Ectodermal cell (in vitro differentiated cells): ENCODE measurements around the gene ABCA12.

Source experiments
- H3K27ac ChIP-seq: 2 replicates; pipeline ENCODE4 v1.7.0; 2013; ENCODE audit warnings: mild to moderate bottlenecking, low read depth, low read length; ENCODE audit not compliant: insufficient read depth, poor library complexity, severe bottlenecking
- H3K27me3 ChIP-seq: 2 replicates; pipeline ENCODE4 v1.7.0; 2013; ENCODE audit warnings: mild to moderate bottlenecking, low read length; ENCODE audit not compliant: insufficient read depth, control insufficient read depth, poor library complexity, severe bottlenecking
- H3K36me3 ChIP-seq: one replicate; pipeline ENCODE4 v1.7.0; 2013; ENCODE audit warnings: low read length; ENCODE audit not compliant: control insufficient read depth, insufficient read depth
- H3K4me1 ChIP-seq: one replicate; pipeline ENCODE4 v1.7.0; 2013; ENCODE audit warnings: low read length; ENCODE audit not compliant: control insufficient read depth, insufficient read depth
- H3K4me3 ChIP-seq: 2 replicates; pipeline ENCODE4 v1.7.0; 2013; ENCODE audit warnings: low read depth, low read length, control low read depth; ENCODE audit not compliant: insufficient read depth
- H3K9me3 ChIP-seq: 2 replicates; pipeline ENCODE4 v1.7.0; 2013; ENCODE audit warnings: mild to moderate bottlenecking, low read length, moderate library complexity; ENCODE audit not compliant: control insufficient read depth
- WGBS, 2 experiments: methylation state at CpG; one replicate each; pipeline ENCODE4 v1.1.7; 2013; ENCODE audit warnings: missing lambda C conversion rate in 2 of 2; 5-methylcytosine and 5-hydroxymethylcytosine counted together

The ABCA12 gene

GRCh38 chr2:215052810-215053209, 85.6 kb downstream of the ABCA12 start:
- Histone ChIP-seq H3K9me3 (no peaks in the 10 kb centered on the region), H3K36me3 (no peaks in the 10 kb centered on the region), H3K27ac (no peak overlapping the region), H3K4me1 (no peaks in the 10 kb centered on the region), H3K4me3 (no peak overlapping the region), H3K27me3 (no peaks in the 10 kb centered on the region)
- 96 to 100% methylated on average over 2 to 3 of the region's 3 CpGs for whole genome bisulfite sequencing, 2 experiments

DNA sequence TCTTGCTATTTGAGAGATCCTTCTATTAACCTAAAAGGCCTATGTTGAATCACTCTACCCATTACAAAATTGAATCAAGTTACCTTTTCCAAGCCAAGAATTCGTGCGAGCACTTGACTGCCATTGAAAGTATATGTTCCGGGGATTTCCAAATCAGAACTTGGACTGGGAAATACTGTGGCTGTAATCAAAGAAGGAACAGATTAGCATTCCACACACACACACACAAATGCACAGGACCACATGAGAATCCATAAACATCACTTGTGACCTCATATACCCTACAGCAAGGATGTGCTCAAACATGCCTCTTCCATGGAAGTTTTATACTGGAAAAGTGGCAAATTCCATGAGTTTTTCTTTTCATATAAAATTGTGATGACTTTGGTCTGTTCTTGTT, 86.0 kb downstream of the ABCA12 start:
- Histone ChIP-seq H3K4me3 (no peak overlapping the region), H3K36me3 (no peaks in the 10 kb centered on the region), H3K9me3 (no peaks in the 10 kb centered on the region), H3K4me1 (no peaks in the 10 kb centered on the region), H3K27me3 (no peaks in the 10 kb centered on the region), H3K27ac (no peak overlapping the region)
- WGBS, 2 experiments, result 94 to 97% methylated on average over 3 of the region's 3 CpGs

- Histone ChIP-seq H3K36me3 (no peaks in the 10 kb centered on the region), H3K27me3 (no peaks in the 10 kb centered on the region), H3K9me3 (no peaks in the 10 kb centered on the region), H3K4me1 (no peaks in the 10 kb centered on the region), H3K4me3 (no peak overlapping the region), H3K27ac (no peak overlapping the region)
- 83% methylated on average over 1 of the region's 2 CpGs; no CpG with 5 or more reads in 1 of the 2 experiments for WGBS, 2 experiments
Observed at GRCh38 chr2:215049341-215049740, 89.1 kb downstream of the ABCA12 start.

- Histone ChIP-seq H3K9me3 (no peaks in the 10 kb centered on the region), H3K36me3 (no peaks in the 10 kb centered on the region), H3K4me1 (no peaks in the 10 kb centered on the region), H3K27me3 (no peaks in the 10 kb centered on the region), H3K4me3 (no peak overlapping the region), H3K27ac (no peak overlapping the region)
- WGBS, 2 experiments, result 93 to 95% methylated on average over 3 of the region's 3 CpGs
Observed at GRCh38 chr2:215038421-215038820, 100.0 kb downstream of the ABCA12 start.

DNA sequence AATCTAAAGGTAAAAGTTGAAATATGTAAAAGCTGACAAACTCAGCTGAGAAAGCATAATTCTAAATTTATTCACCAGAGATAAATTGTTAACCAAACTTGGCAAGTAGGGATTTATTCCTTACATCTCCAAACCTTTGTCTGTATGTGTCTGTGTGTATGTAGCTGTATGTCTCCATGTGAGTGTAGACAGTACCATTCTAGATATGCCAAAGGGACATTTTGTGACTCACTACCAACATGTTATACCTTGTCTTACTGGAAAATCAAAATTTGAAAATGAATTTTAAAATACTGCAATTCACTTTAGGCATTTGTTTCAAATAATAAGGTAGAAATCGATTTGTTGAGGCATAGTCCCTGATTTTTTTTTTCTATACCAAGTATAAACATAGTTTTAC, 102.1 kb downstream of the ABCA12 start:
- Histone ChIP-seq H3K27ac (no peak overlapping the region), H3K27me3 (no peaks in the 10 kb centered on the region), H3K4me3 (no peak overlapping the region), H3K36me3 (no peaks in the 10 kb centered on the region), H3K4me1 (no peaks in the 10 kb centered on the region), H3K9me3 (no peaks in the 10 kb centered on the region)
- WGBS, 2 experiments, result 88 to 100% methylated on average over 1 of the region's 1 CpG

DNA sequence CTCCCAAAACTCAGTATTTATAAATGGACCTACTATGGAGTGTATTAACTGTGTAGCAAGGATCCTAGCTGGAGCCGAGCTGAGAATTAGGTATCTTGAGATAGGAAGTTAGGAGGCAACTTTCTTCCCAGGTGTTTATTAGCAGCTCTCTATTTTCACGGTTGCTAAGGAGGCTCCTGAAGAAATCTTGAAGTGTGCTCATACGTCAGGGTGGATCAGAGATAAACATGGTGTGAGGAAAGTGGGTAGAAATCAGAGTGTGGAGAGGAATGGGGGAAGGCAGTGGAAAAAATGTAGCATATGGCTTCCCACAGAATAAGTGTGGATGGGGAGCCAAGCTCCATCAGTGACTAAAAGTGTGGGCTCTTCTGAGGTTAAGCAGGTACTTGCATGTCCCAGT, 104.3 kb downstream of the ABCA12 start:
- H3K27ac ChIP-seq, result no peak overlapping the region
- no peaks in the 10 kb centered on the region for H3K27me3 ChIP-seq
- H3K36me3 ChIP-seq, result no peaks in the 10 kb centered on the region
- WGBS, 2 experiments, result 90% methylated on average over 3 of the region's 3 CpGs
- H3K4me1 ChIP-seq, result no peaks in the 10 kb centered on the region
- H3K4me3 ChIP-seq, result no peak overlapping the region
- no peaks in the 10 kb centered on the region for H3K9me3 ChIP-seq

DNA sequence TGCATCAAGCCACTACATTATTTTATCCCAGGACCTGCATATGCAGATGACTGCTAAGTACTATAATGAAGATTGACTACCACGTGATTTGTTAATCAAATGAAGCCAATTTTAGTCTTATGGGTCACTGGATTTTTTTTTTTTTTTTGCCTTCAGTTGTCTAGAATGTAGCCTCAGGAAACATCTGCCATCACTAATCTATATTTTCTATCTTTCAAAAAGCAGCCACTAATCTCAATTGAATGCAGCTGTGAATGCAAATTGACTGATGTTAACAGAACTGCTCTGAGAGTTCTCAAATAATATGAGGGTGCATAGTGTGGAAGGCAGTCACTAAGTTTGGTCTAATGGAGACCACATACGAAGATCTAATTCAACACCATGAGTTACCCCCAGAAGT, 106.3 kb downstream of the ABCA12 start:
- WGBS, 2 experiments, result 92 to 94% methylated on average over 2 of the region's 2 CpGs

DNA sequence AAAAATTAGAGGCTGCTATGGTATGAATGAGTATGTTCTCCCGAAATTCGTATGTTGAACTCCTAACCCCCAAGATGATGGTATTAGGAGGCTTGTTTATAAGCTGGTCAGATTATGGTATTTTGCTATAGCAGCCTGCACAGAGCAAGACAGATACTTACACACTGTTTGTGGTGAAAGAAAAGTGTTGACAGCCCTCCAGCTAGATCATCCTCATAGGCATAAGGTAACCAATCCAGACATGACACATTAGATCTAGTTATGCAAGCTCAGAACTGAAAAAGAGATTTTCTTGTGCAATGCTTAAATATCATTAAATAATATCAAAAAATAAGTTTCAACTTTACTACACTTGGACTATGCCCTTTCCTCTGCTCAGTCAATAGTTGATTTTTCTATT, 107.1 kb downstream of the ABCA12 start:
- Histone ChIP-seq H3K36me3 (no peaks in the 10 kb centered on the region), H3K9me3 (no peaks in the 10 kb centered on the region), H3K4me1 (no peaks in the 10 kb centered on the region), H3K27me3 (no peaks in the 10 kb centered on the region), H3K4me3 (no peak overlapping the region), H3K27ac (no peak overlapping the region)
- 98 to 100% methylated on average over 2 of the region's 2 CpGs for WGBS, 2 experiments

More for the DNA sequence above, 106.3 kb downstream of the ABCA12 start:
- Histone ChIP-seq H3K27me3 (no peaks in the 10 kb centered on the region), H3K4me1 (no peaks in the 10 kb centered on the region), H3K27ac (no peak overlapping the region), H3K9me3 (no peaks in the 10 kb centered on the region), H3K36me3 (no peaks in the 10 kb centered on the region), H3K4me3 (no peak overlapping the region)

DNA sequence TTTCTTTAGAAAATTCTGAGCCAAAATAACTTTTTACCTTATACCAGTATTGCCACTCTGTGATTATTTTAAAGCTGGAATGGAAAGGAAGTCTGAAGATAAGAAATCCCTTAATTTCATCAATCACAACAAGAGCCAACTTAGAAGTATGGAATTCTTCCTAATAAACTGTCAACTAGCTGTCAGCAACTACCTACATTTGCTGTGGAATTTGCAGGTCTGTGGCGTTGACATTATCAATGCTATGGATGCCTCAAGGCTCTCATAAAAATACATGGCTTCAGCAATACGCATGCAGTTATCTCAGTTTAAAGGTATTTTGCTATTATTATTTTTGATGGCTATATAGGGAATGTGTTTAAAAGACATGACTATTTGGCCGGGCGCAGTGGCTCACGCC, 108.5 kb downstream of the ABCA12 start:
- no peaks in the 10 kb centered on the region for H3K9me3 ChIP-seq
- H3K27ac ChIP-seq, result no peak overlapping the region
- H3K4me3 ChIP-seq, result no peak overlapping the region
- H3K27me3 ChIP-seq, result no peaks in the 10 kb centered on the region
- WGBS, 2 experiments, result 95% methylated on average over 5 of the region's 5 CpGs
- no peaks in the 10 kb centered on the region for H3K36me3 ChIP-seq
- no peaks in the 10 kb centered on the region for H3K4me1 ChIP-seq

DNA sequence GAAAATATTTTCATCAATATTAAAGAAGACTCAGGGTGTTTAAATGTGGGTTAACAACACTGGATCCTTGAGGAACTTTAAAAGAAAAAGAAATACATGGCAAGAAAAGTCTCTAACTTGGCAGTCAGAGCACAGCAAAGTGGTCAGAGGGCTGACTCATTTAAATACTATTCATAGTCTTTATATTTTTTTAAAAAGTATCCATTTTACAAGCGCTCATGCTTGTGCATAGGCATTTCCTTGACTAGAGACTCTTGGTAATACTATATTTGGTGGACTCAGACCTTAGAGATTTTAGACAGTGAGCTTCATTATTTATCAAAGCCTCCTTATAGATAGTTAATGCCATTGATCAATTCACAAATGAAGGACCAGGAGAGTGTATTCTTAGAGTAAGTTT, 110.2 kb downstream of the ABCA12 start:
- no peak overlapping the region for H3K27ac ChIP-seq
- no peaks in the 10 kb centered on the region for H3K36me3 ChIP-seq
- no peaks in the 10 kb centered on the region for H3K9me3 ChIP-seq
- H3K27me3 ChIP-seq, result no peaks in the 10 kb centered on the region
- no peak overlapping the region for H3K4me3 ChIP-seq
- no peaks in the 10 kb centered on the region for H3K4me1 ChIP-seq
- WGBS, 2 experiments, result 80% methylated on average over 1 of the region's 1 CpG; no CpG with 5 or more reads in 1 of the 2 experiments

- H3K9me3 ChIP-seq, result no peaks in the 10 kb centered on the region
- no peaks in the 10 kb centered on the region for H3K27me3 ChIP-seq
- WGBS, 2 experiments, result 0 to 44% methylated on average over 1 to 2 of the region's 2 CpGs
- H3K4me1 ChIP-seq, result no peaks in the 10 kb centered on the region
- no peaks in the 10 kb centered on the region for H3K36me3 ChIP-seq
- no peak overlapping the region for H3K4me3 ChIP-seq
- no peak overlapping the region for H3K27ac ChIP-seq
Observed at GRCh38 chr2:215027779-215028178, 110.6 kb downstream of the ABCA12 start.
